Stimulated activated CD4-positive, alpha-beta T cell treated with anti-CD3 and anti-CD28 coated beads, TNF-alpha, amount 100 ng/mL, for 24 hours (primary cell): ENCODE results near the gene USP7.
"Not testable (repeated sequence)": the region's sequence is repeated elsewhere in the genome, so short reads cannot be mapped to it uniquely, and the experiment has no call there.

Source experiments
- DNase-seq, 3 experiments: peaks; one replicate each; pipeline ENCODE4 v3.0.0-alpha.2; 2020; ENCODE audit warnings: low read depth in 3 of 3

Gene USP7

GRCh38 chr16:8878523-8878911, 85.2 kb downstream of the USP7 start:
- no peak for DNase-seq

GRCh38 chr16:8877894-8878522, 85.7 kb downstream of the USP7 start:
- DNase-seq = no peak

GRCh38 chr16:8875317-8875716, 88.4 kb downstream of the USP7 start:
- not testable (repeated sequence) for DNase-seq

- DNase-seq = no peak
These were observed 89.3 kb downstream of the USP7 start for GRCh38 chr16:8874388-8874787.

- DNase-seq = not testable (repeated sequence)
These were observed 89.9 kb downstream of the USP7 start for GRCh38 chr16:8873866-8874195.

GRCh38 chr16:8872967-8873865, 90.5 kb downstream of the USP7 start:
- no peak for DNase-seq

- no peak for DNase-seq
These were observed 91.6 kb downstream of the USP7 start for GRCh38 chr16:8872071-8872470.

- DNase-seq = not testable (repeated sequence)
These were observed 93.8 kb downstream of the USP7 start for GRCh38 chr16:8869988-8870241.

GRCh38 chr16:8869212-8869987, 94.3 kb downstream of the USP7 start:
- DNase-seq = no peak

- DNase-seq = peak; percentile 54 to 82 (median 57)
These were observed 95.1 kb downstream of the USP7 start, which contains the start of gene CARHSP1 for GRCh38 chr16:8868416-8869211. Gene CARHSP1, minus strand, starts transcription at chr16:8869006. Its CDS starts 9,678 bp downstream, at chr16:8859328.

- no peak for DNase-seq
These were observed 95.7 kb downstream of the USP7 start for GRCh38 chr16:8867932-8868415.

- DNase-seq = no peak
These were observed 96.3 kb downstream of the USP7 start for GRCh38 chr16:8867216-8867931.

- DNase-seq = no peak
These were observed 96.9 kb downstream of the USP7 start for GRCh38 chr16:8866884-8867215.

GRCh38 chr16:8866118-8866883, 97.4 kb downstream of the USP7 start:
- DNase-seq = no peak

GRCh38 chr16:8865145-8865882, 98.4 kb downstream of the USP7 start:
- DNase-seq = no peak

GRCh38 chr16:8864480-8865110, 99.1 kb downstream of the USP7 start:
- no peak for DNase-seq

- DNase-seq = no peak
These were observed 99.9 kb downstream of the USP7 start for GRCh38 chr16:8863594-8864424.
